Liver (tissue), 9 donors: Measurements from ENCODE around the gene GTF2F2. TPM values are rescaled to one million over a fixed set of nuclear protein-coding genes. Genes with fewer than 3 reads are reported as not detected.
A peak's percentile ranks its signal among the peaks of the same experiment; 100 is the strongest.

Experiments used
- DNase-seq: peaks from one replicate; pipeline ENCODE4 v3.0.0-alpha.2; 2017; ENCODE audit warnings: low spot score
- H3K27ac ChIP-seq, 2 donors: one replicate each; pipeline ENCODE4 v1.7.0; 2013; ENCODE audit warnings: inconsistent platforms in 2 of 2, low read length in 2 of 2, control low read depth in 1 of 2, low read depth in 1 of 2, mild to moderate bottlenecking in 1 of 2
- H3K27me3 ChIP-seq, 4 donors: one replicate each; pipeline versions ENCODE4 v1.6.1 to v1.7.0; 2013; ENCODE audit warnings: low read length in 3 of 4, inconsistent platforms in 1 of 4, mild to moderate bottlenecking in 1 of 4, moderate library complexity in 1 of 4; ENCODE audit not compliant: control insufficient read depth in 4 of 4, insufficient read depth in 4 of 4
- H3K36me3 ChIP-seq, 4 donors: one replicate each; pipeline versions ENCODE4 v1.6.1 to v1.7.0; 2013; ENCODE audit warnings: low read length in 3 of 4, mild to moderate bottlenecking in 3 of 4, low read depth in 1 of 4, moderate library complexity in 1 of 4; ENCODE audit not compliant: control insufficient read depth in 4 of 4, insufficient read depth in 3 of 4
- H3K4me1 ChIP-seq, 4 donors: one replicate each; pipeline versions ENCODE4 v1.6.1 to v1.7.0; 2013; ENCODE audit warnings: low read length in 3 of 4, mild to moderate bottlenecking in 3 of 4, moderate library complexity in 1 of 4; ENCODE audit not compliant: control insufficient read depth in 4 of 4, insufficient read depth in 4 of 4
- H3K4me3 ChIP-seq, 3 donors: one replicate each; pipeline versions ENCODE4 v1.6.1 to v1.7.0; 2013; ENCODE audit warnings: low read length in 3 of 3, control low read depth in 1 of 3, low read depth in 1 of 3, mild to moderate bottlenecking in 1 of 3
- H3K9ac ChIP-seq, 2 donors: one replicate each; pipeline ENCODE4 v1.7.0; 2013; ENCODE audit warnings: low read length in 2 of 2, mild to moderate bottlenecking in 2 of 2, moderate library complexity in 2 of 2, control low read depth in 1 of 2, low read depth in 1 of 2
- H3K9me3 ChIP-seq, 4 donors: one replicate each; pipeline versions ENCODE4 v1.6.1 to v1.7.0; 2013; ENCODE audit warnings: low read length in 3 of 4; ENCODE audit not compliant: control insufficient read depth in 4 of 4
- ATF3 ChIP-seq: IDR thresholded peaks from 2 replicates; pipeline ENCODE4 v1.6.1; 2016; ENCODE audit warnings: antibody characterized with exemption
- EGR1 ChIP-seq, 2 donors: IDR thresholded peaks; 2 replicates each; pipeline ENCODE4 v1.6.1; 2016 to 2018; ENCODE audit warnings: antibody characterized with exemption in 2 of 2, low read depth in 2 of 2
- FOXA1 ChIP-seq: IDR thresholded peaks from 2 replicates; pipeline ENCODE4 v1.6.1; 2016; ENCODE audit warnings: antibody characterized with exemption
- FOXA2 ChIP-seq: IDR thresholded peaks from 2 replicates; pipeline ENCODE4 v1.6.1; 2016; ENCODE audit warnings: antibody characterized with exemption
- GABPA ChIP-seq, 2 donors: IDR thresholded peaks in 1 of 2; conservative IDR thresholded peaks in 1 of 2; 2 replicates each; pipeline ENCODE4 v1.6.1; 2016; ENCODE audit warnings: antibody characterized with exemption in 2 of 2, mild to moderate bottlenecking in 1 of 2, moderate library complexity in 1 of 2
- HNF4A ChIP-seq, 2 donors: conservative IDR thresholded peaks; 2 replicates each; pipeline ENCODE4 v1.6.1; 2016; ENCODE audit warnings: antibody characterized with exemption in 2 of 2, mild to moderate bottlenecking in 2 of 2
- HNF4G ChIP-seq: IDR thresholded peaks from 2 replicates; pipeline ENCODE4 v1.6.1; 2016; ENCODE audit warnings: antibody characterized with exemption
- JUND ChIP-seq, 2 donors: IDR thresholded peaks; 2 replicates each; pipeline ENCODE4 v1.6.1; 2016; ENCODE audit warnings: antibody characterized with exemption in 2 of 2
- MAX ChIP-seq: IDR thresholded peaks from 2 replicates; pipeline ENCODE4 v1.6.1; 2016; ENCODE audit warnings: antibody characterized with exemption
- NR2F2 ChIP-seq: IDR thresholded peaks from 2 replicates; pipeline ENCODE4 v1.6.1; 2016; ENCODE audit warnings: antibody characterized with exemption
- RAD21 ChIP-seq, 2 donors: IDR thresholded peaks; 2 replicates each; pipeline ENCODE4 v1.6.1; 2016; ENCODE audit warnings: antibody characterized with exemption in 2 of 2, mild to moderate bottlenecking in 2 of 2
- RXRA ChIP-seq, 2 donors: IDR thresholded peaks; 2 replicates each; pipeline ENCODE4 v1.6.1; 2017 to 2018; ENCODE audit warnings: antibody characterized with exemption in 2 of 2, mild to moderate bottlenecking in 1 of 2
- SP1 ChIP-seq: IDR thresholded peaks from 2 replicates; pipeline ENCODE4 v1.6.1; 2018; ENCODE audit warnings: antibody characterized with exemption, mild to moderate bottlenecking
- TAF1 ChIP-seq: conservative IDR thresholded peaks from 2 replicates; pipeline ENCODE4 v1.6.1; 2016; ENCODE audit warnings: antibody characterized with exemption, mild to moderate bottlenecking
- YY1 ChIP-seq: IDR thresholded peaks from 2 replicates; pipeline ENCODE4 v1.6.1; 2016; ENCODE audit warnings: antibody characterized with exemption, mild to moderate bottlenecking
- WGBS: extraction: QIAGEN DNeasy Blood & Tissue Kit; methylation state at CpG from one replicate; pipeline ENCODE4 v1.1.7; 2013; 5-methylcytosine and 5-hydroxymethylcytosine counted together
- polyA plus RNA-seq, 2 donors: library from polyadenylated mRNA; stranded (reverse) in 1 of 2; unstranded in 1 of 2; fragments of 200-250 nt in 1 of 2; fragments of >200 nt in 1 of 2; fragmentation: Nextera tagmentation in 1 of 2; extraction: Ambion mirVana in 1 of 2; gene quantifications; one replicate each; pipeline versions ENCODE4 v1.2.1 to v1.2.3, GENCODE V29; 2013 to 2015
- total RNA-seq, 2 donors: library from RNA; depleted of rRNA; stranded (reverse); fragments of >200 nt; gene quantifications; one replicate each; pipeline ENCODE4 v1.2.3, GENCODE V29; 2014
- TF ChIP-seq, protein P1 (sequence below): fragments of 150-350 bp; IDR thresholded peaks from 2 replicates; pipeline ENCODE4 v1.5.1; 2017; ENCODE audit warnings: improper control_type of control experiment, low read depth, low read length; ENCODE audit not compliant: missing input control
- TF ChIP-seq, protein P2 (sequence below): IDR thresholded peaks from 2 replicates; pipeline ENCODE4 v1.6.1; 2016; ENCODE audit warnings: antibody characterized with exemption
- TF ChIP-seq, protein P3 (sequence below): IDR thresholded peaks from 2 replicates; pipeline ENCODE4 v1.6.1; 2016; ENCODE audit warnings: antibody characterized with exemption, mild to moderate bottlenecking
- donor health status: healthy.
- donor health status: healthy.
- donor health status: healthy.
- donor health status: healthy.
- donor health status: healthy.

GTF2F2 gene
- total and polyA plus RNA-seq, 4 donors: 6.0 to 8.5 (median 7.3) TPM

- 66% methylated on average over 4 of the region's 4 CpGs for WGBS
- H3K9me3 ChIP-seq: no peaks in the 10 kb centered on the region
- H3K4me1 ChIP-seq: peaks cover 0 to 2% (median under 1%) of the 10 kb centered on the region in 4 donors
- no peaks in the 10 kb centered on the region for H3K27me3 ChIP-seq
- H3K4me3 ChIP-seq: no peak overlapping the region
- no peak for DNase-seq
- H3K36me3 ChIP-seq: no peaks in the 10 kb centered on the region
- no peak overlapping the region for H3K27ac ChIP-seq
- no peak overlapping the region for H3K9ac ChIP-seq
- TF ChIP-seq EGR1 (IDR thresholded peaks at IDR 0.05; ENCODE audit: low read depth in 2 of 2): no peak
- no peak for TF ChIP-seq ATF3
- TF ChIP-seq HNF4G: no peak
- no peak for TF ChIP-seq JUND (IDR thresholded peaks at IDR 0.05)
- TF ChIP-seq FOXA1: no peak
- no peak for TF ChIP-seq GABPA (IDR thresholded peaks at IDR 0.05 in 1 of 2, conservative IDR thresholded peaks at IDR 0.05 in 1 of 2)
These were observed 6.8 kb upstream of the GTF2F2 start for GRCh38 chr13:45113233-45114224.

GRCh38 chr13:45119469-45119990 lies 780 bp upstream of the GTF2F2 start:
- Histone ChIP-seq H3K4me1 (peaks cover 0 to 18% (median 18%) of the 10 kb centered on the region in 4 donors), H3K4me3 (peak overlapping the region; percentile 86 to 92 (median 90)), H3K9ac (peak overlapping the region; percentile 73 to 86), H3K27me3 (no peaks in the 10 kb centered on the region), H3K36me3 (no peaks in the 10 kb centered on the region), H3K9me3 (no peaks in the 10 kb centered on the region), H3K27ac (peak overlapping the region; percentile 54 to 77)
- TF ChIP-seq, protein P1, sequence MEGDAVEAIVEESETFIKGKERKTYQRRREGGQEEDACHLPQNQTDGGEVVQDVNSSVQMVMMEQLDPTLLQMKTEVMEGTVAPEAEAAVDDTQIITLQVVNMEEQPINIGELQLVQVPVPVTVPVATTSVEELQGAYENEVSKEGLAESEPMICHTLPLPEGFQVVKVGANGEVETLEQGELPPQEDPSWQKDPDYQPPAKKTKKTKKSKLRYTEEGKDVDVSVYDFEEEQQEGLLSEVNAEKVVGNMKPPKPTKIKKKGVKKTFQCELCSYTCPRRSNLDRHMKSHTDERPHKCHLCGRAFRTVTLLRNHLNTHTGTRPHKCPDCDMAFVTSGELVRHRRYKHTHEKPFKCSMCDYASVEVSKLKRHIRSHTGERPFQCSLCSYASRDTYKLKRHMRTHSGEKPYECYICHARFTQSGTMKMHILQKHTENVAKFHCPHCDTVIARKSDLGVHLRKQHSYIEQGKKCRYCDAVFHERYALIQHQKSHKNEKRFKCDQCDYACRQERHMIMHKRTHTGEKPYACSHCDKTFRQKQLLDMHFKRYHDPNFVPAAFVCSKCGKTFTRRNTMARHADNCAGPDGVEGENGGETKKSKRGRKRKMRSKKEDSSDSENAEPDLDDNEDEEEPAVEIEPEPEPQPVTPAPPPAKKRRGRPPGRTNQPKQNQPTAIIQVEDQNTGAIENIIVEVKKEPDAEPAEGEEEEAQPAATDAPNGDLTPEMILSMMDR: no peak
- TF ChIP-seq HNF4G (no peak), GABPA (IDR thresholded peaks at IDR 0.05 in 1 of 2, conservative IDR thresholded peaks at IDR 0.05 in 1 of 2) (no peak), RAD21 (IDR thresholded peaks at IDR 0.05) (no peak), NR2F2 (no peak), FOXA2 (no peak), MAX (no peak), HNF4A (conservative IDR thresholded peaks at IDR 0.05) (no peak), ATF3 (no peak), SP1 (no peak), RXRA (IDR thresholded peaks at IDR 0.05) (no peak), EGR1 (IDR thresholded peaks at IDR 0.05; ENCODE audit: low read depth in 2 of 2) (no peak), FOXA1 (no peak), YY1 (no peak), TAF1 (no peak), JUND (IDR thresholded peaks at IDR 0.05) (no peak)
- TF ChIP-seq, protein P2, sequence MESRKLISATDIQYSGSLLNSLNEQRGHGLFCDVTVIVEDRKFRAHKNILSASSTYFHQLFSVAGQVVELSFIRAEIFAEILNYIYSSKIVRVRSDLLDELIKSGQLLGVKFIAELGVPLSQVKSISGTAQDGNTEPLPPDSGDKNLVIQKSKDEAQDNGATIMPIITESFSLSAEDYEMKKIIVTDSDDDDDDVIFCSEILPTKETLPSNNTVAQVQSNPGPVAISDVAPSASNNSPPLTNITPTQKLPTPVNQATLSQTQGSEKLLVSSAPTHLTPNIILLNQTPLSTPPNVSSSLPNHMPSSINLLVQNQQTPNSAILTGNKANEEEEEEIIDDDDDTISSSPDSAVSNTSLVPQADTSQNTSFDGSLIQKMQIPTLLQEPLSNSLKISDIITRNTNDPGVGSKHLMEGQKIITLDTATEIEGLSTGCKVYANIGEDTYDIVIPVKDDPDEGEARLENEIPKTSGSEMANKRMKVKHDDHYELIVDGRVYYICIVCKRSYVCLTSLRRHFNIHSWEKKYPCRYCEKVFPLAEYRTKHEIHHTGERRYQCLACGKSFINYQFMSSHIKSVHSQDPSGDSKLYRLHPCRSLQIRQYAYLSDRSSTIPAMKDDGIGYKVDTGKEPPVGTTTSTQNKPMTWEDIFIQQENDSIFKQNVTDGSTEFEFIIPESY: no peak
- TF ChIP-seq, protein P3, sequence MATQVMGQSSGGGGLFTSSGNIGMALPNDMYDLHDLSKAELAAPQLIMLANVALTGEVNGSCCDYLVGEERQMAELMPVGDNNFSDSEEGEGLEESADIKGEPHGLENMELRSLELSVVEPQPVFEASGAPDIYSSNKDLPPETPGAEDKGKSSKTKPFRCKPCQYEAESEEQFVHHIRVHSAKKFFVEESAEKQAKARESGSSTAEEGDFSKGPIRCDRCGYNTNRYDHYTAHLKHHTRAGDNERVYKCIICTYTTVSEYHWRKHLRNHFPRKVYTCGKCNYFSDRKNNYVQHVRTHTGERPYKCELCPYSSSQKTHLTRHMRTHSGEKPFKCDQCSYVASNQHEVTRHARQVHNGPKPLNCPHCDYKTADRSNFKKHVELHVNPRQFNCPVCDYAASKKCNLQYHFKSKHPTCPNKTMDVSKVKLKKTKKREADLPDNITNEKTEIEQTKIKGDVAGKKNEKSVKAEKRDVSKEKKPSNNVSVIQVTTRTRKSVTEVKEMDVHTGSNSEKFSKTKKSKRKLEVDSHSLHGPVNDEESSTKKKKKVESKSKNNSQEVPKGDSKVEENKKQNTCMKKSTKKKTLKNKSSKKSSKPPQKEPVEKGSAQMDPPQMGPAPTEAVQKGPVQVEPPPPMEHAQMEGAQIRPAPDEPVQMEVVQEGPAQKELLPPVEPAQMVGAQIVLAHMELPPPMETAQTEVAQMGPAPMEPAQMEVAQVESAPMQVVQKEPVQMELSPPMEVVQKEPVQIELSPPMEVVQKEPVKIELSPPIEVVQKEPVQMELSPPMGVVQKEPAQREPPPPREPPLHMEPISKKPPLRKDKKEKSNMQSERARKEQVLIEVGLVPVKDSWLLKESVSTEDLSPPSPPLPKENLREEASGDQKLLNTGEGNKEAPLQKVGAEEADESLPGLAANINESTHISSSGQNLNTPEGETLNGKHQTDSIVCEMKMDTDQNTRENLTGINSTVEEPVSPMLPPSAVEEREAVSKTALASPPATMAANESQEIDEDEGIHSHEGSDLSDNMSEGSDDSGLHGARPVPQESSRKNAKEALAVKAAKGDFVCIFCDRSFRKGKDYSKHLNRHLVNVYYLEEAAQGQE: no peak
- WGBS: 12% methylated on average over 7 of the region's 7 CpGs
- DNase-seq: peak; percentile 40
